GM12878 (cell line): ENCODE measurements around the gene SLC13A2. TPM values are rescaled to one million over a fixed set of nuclear protein-coding genes. Genes with fewer than 3 reads are reported as not detected.

Source experiments
- ATAC-seq: fragments of 200-7000 bp; cut with Tn5 transposase; 3 replicates; pipeline ENCODE4 v1.9.1; 2020; ENCODE audit warnings: mild to moderate bottlenecking, moderate library complexity
- BruUV-seq: library from RNA; stranded (reverse); fragments of 400-500 nt; replicated peaks from 2 replicates; lab custom pipeline; 2021; lab: Mats Ljungman, UMichigan
- CTCF ChIA-PET: fragments of 300-600 bp; sonication (Branson Sonifier 250); formaldehyde crosslinking; extraction: SDS; loops from one replicate; lab custom pipeline; 2021; ENCODE audit warnings: inconsistent platforms; lab: Yijun Ruan, JAX
- POLR2A ChIA-PET: fragments of 350-600 bp; formaldehyde crosslinking; extraction: SDS; loops from one replicate; lab custom pipeline; 2021; ENCODE audit warnings: inconsistent platforms; lab: Charles Lee
- RAD21 ChIA-PET: fragments of 300-600 bp; sonication (Branson Sonifier 250); formaldehyde crosslinking; loops from one replicate; lab custom pipeline; 2023; ENCODE audit warnings: antibody characterized with exemption; ENCODE audit not compliant: unreplicated experiment; lab: Charles Lee
- SMC1A ChIA-PET: fragments of 300-600 bp; sonication (Branson Sonifier 250); formaldehyde crosslinking; loops from one replicate; lab custom pipeline; 2023; ENCODE audit not compliant: unreplicated experiment, uncharacterized antibody; lab: Charles Lee
- DNase-seq: peaks from one replicate; pipeline ENCODE4 v3.0.0-alpha.2; 2011; ENCODE audit warnings: low read depth, low spot score
- FAIRE-seq: peaks from 3 replicates; lab custom pipeline; 2011; peaks lifted over from hg19 to GRCh38; lab: Jason Lieb, UNC
- H2AFZ ChIP-seq: 2 replicates; pipeline ENCODE4 v1.6.0; 2011; ENCODE audit warnings: low read depth, low read length, control low read depth; ENCODE audit not compliant: control insufficient read depth
- H3K27ac ChIP-seq: 2 replicates; pipeline ENCODE4 v1.5.1; 2011; ENCODE audit warnings: control low read depth; ENCODE audit not compliant: control insufficient read depth, insufficient read depth
- H3K27me3 ChIP-seq, 2 experiments: replicated peaks in 1 of 2; 2 replicates each; pipeline versions ENCODE4 v1.6.0 to v1.6.1; 2011; ENCODE audit warnings: low read length in 1 of 2; ENCODE audit not compliant: control insufficient read depth in 2 of 2, insufficient read depth in 2 of 2
- H3K36me3 ChIP-seq, 2 experiments: 2 replicates each; pipeline ENCODE4 v1.5.1; 2011; ENCODE audit warnings: low read length in 1 of 2; ENCODE audit not compliant: control insufficient read depth in 2 of 2, insufficient read depth in 2 of 2
- H3K4me1 ChIP-seq: 2 replicates; pipeline ENCODE4 v1.6.1; 2011; ENCODE audit warnings: mild to moderate bottlenecking, low read length, moderate library complexity, mixed read lengths; ENCODE audit not compliant: control insufficient read depth, insufficient read depth
- H3K4me2 ChIP-seq: 2 replicates; pipeline ENCODE4 v1.6.0; 2011; ENCODE audit warnings: control low read depth; ENCODE audit not compliant: control insufficient read depth, insufficient read depth
- H3K4me3 ChIP-seq: fragments of 200-600 bp; sonication (generic); 2 replicates; pipeline ENCODE4 v1.5.1; 2016
- H3K79me2 ChIP-seq: 2 replicates; pipeline ENCODE4 v1.6.0; 2011; ENCODE audit warnings: low read length; ENCODE audit not compliant: control insufficient read depth, insufficient read depth
- H3K9ac ChIP-seq: 2 replicates; pipeline ENCODE4 v1.8.0; 2011; ENCODE audit warnings: low read length, control low read depth, mixed read lengths; ENCODE audit not compliant: control insufficient read depth, insufficient read depth
- H3K9me3 ChIP-seq: replicated peaks from 3 replicates; pipeline ENCODE4 v1.5.1; 2011; ENCODE audit warnings: mild to moderate bottlenecking, low read length; ENCODE audit not compliant: control insufficient read depth, insufficient read depth
- H4K20me1 ChIP-seq: 2 replicates; pipeline ENCODE4 v1.6.0; 2011; ENCODE audit not compliant: control insufficient read depth, insufficient read depth
- ATF3 ChIP-seq: IDR thresholded peaks from 2 replicates; pipeline ENCODE4 v1.6.1; 2011; ENCODE audit warnings: low read depth, mild to moderate bottlenecking, low read length, moderate library complexity, borderline replicate concordance; ENCODE audit errors: extremely low read depth
- JUND ChIP-seq: IDR thresholded peaks from 2 replicates; pipeline ENCODE4 v1.6.1; 2012; ENCODE audit warnings: low read depth, mild to moderate bottlenecking, low read length, improper control_type of control experiment, moderate library complexity
- LARP7 ChIP-seq: fragments of 450-650 bp; IDR thresholded peaks from 2 replicates; pipeline ENCODE4 v1.6.1; 2017; ENCODE audit warnings: mild to moderate bottlenecking
- MTA3 ChIP-seq: IDR thresholded peaks from 2 replicates; pipeline ENCODE4 v1.6.1; 2012; ENCODE audit warnings: low read length, inconsistent platforms, borderline replicate concordance
- NR2C1 ChIP-seq: fragments of 450-650 bp; IDR thresholded peaks from 2 replicates; pipeline ENCODE4 v1.6.1; 2017; ENCODE audit warnings: antibody characterized with exemption, mild to moderate bottlenecking, moderate library complexity
- WGBS: methylation state at CpG from one replicate; pipeline ENCODE4 v1.1.6; 2016; ENCODE audit warnings: low lambda C conversion rate; ENCODE audit not compliant: insufficient replicate concordance, insufficient coverage; ENCODE audit errors: missing lambda C conversion rate; 5-methylcytosine and 5-hydroxymethylcytosine counted together
- in situ Hi-C: fragments of 300-500 bp; cut with MboI; formaldehyde crosslinking; loops from 9 replicates; pipeline ENCODE4 v1.14.3; 2018; ENCODE audit warnings: mixed read lengths
- intact Hi-C: fragments of 100-400 bp; cut with micrococcal nuclease; formaldehyde crosslinking; loops from one replicate; pipeline ENCODE4 v1.14.2; 2022; ENCODE audit not compliant: unreplicated experiment
- polyA plus RNA-seq, 11 experiments: library from polyadenylated mRNA; depleted of rRNA in 4 of 11; unstranded in 6 of 11; stranded (reverse) in 5 of 11; fragments of >200 nt; fragmentation: Nextera tagmentation in 4 of 11; fragmentation: Illumina TruSeq in 1 of 11; extraction: Ambion mirVana in 4 of 11; extraction: Trizol in 1 of 11; gene quantifications; 1 replicate in 1 of 11; 2 replicates in 10 of 11; pipeline versions ENCODE4 v1.2.1 to v1.2.3, GENCODE V29; 2011 to 2016; ENCODE audit warnings: inconsistent platforms in 2 of 11, missing spikeins in 2 of 11, low read depth in 1 of 11
- total RNA-seq, 4 experiments: library from RNA; depleted of rRNA in 3 of 4; stranded (reverse); fragments of >200 nt in 3 of 4; fragmentation: Illumina TruSeq in 1 of 4; extraction: Trizol in 1 of 4; gene quantifications; 2 replicates each; pipeline versions ENCODE4 v1.2.1 to v1.2.3, GENCODE V29; 2013 to 2021

SLC13A2 gene
- total and polyA plus RNA-seq, 10 of the 15 experiments (the other 5 are each of a cell fraction or from before 2014, with no cell fraction given) = 0.03 to 0.13 (median 0.05) TPM; not detected in 6

- SMC1A ChIA-PET = interaction anchor here (0.9 to 3.4 kb wide), 10 partner anchors 8 to 64 kb away, joined by 3 to 15 read pairs (median 4); partner anchors contain the start of gene FOXN1
- TF ChIP-seq JUND (no peak), LARP7 (no peak), MTA3 (no peak), ATF3 (no peak), NR2C1 (no peak)
- TF ChIP-seq, all 136 proteins: peak for 0
- no peaks in the 10 kb centered on the region for H3K79me2 ChIP-seq
- H3K4me1 ChIP-seq = peaks cover 25% of the 10 kb centered on the region
- intact Hi-C loops = no loop called here
- no peaks in the 10 kb centered on the region for H3K27me3 ChIP-seq
- FAIRE-seq (no peak), DNase-seq (no peak), ATAC-seq (no peak)
- H3K9ac ChIP-seq = no peak overlapping the region
- peak overlapping the region; percentile 43 for H3K27ac ChIP-seq
- H3K4me2 ChIP-seq = peak overlapping the region; percentile 51; the same call in 1 of the 2 replicates
- BruUV-seq = no TSS peak
- ChIA-PET POLR2A (interaction anchor here (0.6 to 1.4 kb wide), 4 partner anchors 16 to 242 kb away, joined by 3 to 8 read pairs (median 4); partner anchors contain the start of gene PIGS), RAD21 (interaction anchor here (1.2 to 1.5 kb wide), 3 partner anchors 16 to 63 kb away, joined by 3 to 5 read pairs (median 3); no protein-coding TSS in a partner anchor), CTCF (interaction anchor here (0.7 to 2.1 kb wide), 9 partner anchors 10 to 159 kb away, joined by 3 to 18 read pairs (median 5); partner anchors contain the start of gene PIGS)
- peak overlapping the region; percentile 28; the same call in 1 of the 2 replicates for H3K4me3 ChIP-seq
- in situ Hi-C loops = no loop called here
- 96% methylated on average over 3 of the region's 3 CpGs for WGBS
- H3K9me3 ChIP-seq = no peaks in the 10 kb centered on the region
- no peaks in the 10 kb centered on the region for H3K36me3 ChIP-seq
- no peaks in the 10 kb centered on the region for H4K20me1 ChIP-seq
- H2AFZ ChIP-seq = no peak overlapping the region
These were observed 11.6 kb downstream of the SLC13A2 start for GRCh38 chr17:28485049-28485448.
